ENCODE measurements around the gene BNIP5.

Gene BNIP5

DNA sequence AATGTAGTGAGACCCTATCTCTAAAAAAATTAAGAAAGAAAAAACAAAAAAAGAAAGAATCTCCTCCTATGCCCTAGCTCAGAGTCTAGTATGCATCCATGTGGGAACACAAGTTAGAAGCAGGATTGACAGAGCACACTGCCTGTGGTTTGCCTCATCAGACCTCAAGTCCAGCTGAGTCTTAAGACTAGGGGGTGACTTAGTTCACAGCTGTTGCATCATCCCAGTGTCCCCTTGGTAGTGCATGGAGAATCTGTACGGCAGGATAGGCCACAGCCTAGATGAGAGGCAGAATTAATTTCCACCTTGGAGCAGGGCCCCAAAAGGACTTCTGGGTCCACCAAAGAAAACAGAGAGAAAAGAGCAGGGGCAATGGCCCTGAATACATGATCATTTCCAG is 53.1 kb downstream of the BNIP5 start:
- no peak overlapping the region for H3K4me3 ChIP-seq (ENCODE audit: low read depth in 1 of 2, low read length in 1 of 2)
- H3K27me3 ChIP-seq, result peaks cover 47% of the 10 kb centered on the region
- TF ChIP-seq, protein P1, sequence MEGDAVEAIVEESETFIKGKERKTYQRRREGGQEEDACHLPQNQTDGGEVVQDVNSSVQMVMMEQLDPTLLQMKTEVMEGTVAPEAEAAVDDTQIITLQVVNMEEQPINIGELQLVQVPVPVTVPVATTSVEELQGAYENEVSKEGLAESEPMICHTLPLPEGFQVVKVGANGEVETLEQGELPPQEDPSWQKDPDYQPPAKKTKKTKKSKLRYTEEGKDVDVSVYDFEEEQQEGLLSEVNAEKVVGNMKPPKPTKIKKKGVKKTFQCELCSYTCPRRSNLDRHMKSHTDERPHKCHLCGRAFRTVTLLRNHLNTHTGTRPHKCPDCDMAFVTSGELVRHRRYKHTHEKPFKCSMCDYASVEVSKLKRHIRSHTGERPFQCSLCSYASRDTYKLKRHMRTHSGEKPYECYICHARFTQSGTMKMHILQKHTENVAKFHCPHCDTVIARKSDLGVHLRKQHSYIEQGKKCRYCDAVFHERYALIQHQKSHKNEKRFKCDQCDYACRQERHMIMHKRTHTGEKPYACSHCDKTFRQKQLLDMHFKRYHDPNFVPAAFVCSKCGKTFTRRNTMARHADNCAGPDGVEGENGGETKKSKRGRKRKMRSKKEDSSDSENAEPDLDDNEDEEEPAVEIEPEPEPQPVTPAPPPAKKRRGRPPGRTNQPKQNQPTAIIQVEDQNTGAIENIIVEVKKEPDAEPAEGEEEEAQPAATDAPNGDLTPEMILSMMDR (IDR thresholded peaks at IDR 0.05), result no peak
- peaks cover 0 to 9% of the 10 kb centered on the region in 2 experiments for H3K4me1 ChIP-seq (ENCODE audit: control insufficient read depth in 1 of 2, insufficient read depth in 1 of 2, low read depth in 1 of 2, low read length in 1 of 2)
- no peaks in the 10 kb centered on the region for H3K9me3 ChIP-seq
- no peak overlapping the region for H3K27ac ChIP-seq
- H3K36me3 ChIP-seq, result no peaks in the 10 kb centered on the region

DNA sequence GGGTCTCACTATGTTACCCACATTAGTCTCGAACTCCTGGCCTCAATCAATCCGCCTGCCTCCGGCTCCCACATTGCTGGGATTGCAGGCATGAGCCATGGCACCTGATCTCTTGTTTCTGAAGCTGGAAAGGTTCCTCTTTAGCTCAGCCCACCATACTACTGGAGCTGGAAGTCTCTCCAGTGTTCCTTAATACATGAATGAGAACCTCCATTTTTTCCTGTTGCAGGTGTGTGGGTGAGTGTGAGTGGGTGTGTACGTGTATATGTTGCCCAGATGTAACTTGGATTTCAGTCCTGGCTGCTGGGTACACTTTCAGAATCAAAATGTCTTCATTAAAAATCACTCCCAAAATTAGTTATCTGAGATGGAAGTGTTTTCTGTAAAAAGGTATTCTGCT is 55.7 kb downstream of the BNIP5 start:
- Histone ChIP-seq H3K4me1 (ENCODE audit: control insufficient read depth in 1 of 2, insufficient read depth in 1 of 2, low read depth in 1 of 2, low read length in 1 of 2) (peaks cover 0 to 9% of the 10 kb centered on the region in 2 experiments), H3K9me3 (no peaks in the 10 kb centered on the region), H3K4me3 (ENCODE audit: low read depth in 1 of 2, low read length in 1 of 2) (no peak overlapping the region), H3K36me3 (no peaks in the 10 kb centered on the region), H3K27me3 (peaks cover 32% of the 10 kb centered on the region), H3K27ac (no peak overlapping the region)
- TF ChIP-seq, protein P1 (IDR thresholded peaks at IDR 0.05), result no peak

DNA sequence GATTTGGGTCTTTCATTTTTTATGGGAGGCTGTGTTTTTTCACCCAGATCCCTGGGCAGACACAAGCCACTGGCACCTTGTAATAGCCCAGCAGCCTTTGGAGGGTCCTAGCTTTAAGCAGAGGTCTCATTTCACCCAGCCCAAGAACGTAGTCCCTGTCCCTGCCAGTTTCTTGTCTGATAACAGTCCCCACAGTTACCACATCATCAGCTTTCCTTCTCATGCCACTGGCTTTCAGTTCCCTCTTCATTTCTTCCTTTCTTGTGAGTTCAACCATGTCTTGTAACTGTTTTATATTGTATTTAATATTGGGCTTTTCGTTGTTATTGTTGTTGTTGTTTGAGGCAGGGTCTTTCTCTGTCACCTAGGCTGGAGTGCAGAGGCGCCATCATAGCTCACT is 56.2 kb downstream of the BNIP5 start:
- no peak overlapping the region for H3K4me3 ChIP-seq (ENCODE audit: low read depth in 1 of 2, low read length in 1 of 2)
- TF ChIP-seq, protein P1 (IDR thresholded peaks at IDR 0.05), result no peak
- H3K9me3 ChIP-seq, result no peaks in the 10 kb centered on the region
- H3K36me3 ChIP-seq, result no peaks in the 10 kb centered on the region
- no peak overlapping the region for H3K27ac ChIP-seq
- H3K4me1 ChIP-seq (ENCODE audit: control insufficient read depth in 1 of 2, insufficient read depth in 1 of 2, low read depth in 1 of 2, low read length in 1 of 2), result peaks cover 0 to 8% of the 10 kb centered on the region in 2 experiments
- peaks cover 27% of the 10 kb centered on the region for H3K27me3 ChIP-seq

DNA sequence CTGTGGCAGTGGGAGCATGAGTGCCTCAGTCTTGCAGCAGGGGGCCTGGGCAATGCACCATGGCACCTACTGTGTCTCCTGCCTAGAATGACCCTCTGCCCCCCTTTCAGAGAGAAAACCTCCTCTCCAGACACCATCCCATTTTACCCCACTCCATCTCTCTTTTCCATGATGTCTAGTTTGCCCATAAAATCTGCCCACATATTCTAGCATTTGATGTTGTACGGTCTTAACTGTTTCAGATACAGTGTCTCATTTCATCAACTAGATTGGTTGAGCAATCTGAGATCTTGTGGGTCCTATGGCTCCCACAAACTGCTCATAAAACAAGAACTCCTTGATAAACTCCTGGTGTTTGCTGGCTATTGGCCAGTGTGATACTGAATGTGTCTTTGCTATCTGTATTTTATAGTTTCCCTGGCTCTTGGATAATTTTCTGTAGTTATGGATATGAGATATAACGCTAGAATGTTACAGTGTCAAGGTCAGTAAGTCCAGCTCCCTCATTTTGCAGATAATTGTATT is 58.7 kb downstream of the BNIP5 start:
- peaks cover 5% of the 10 kb centered on the region for H3K27me3 ChIP-seq
- TF ChIP-seq, protein P1 (IDR thresholded peaks at IDR 0.05), result no peak
- no peaks in the 10 kb centered on the region for H3K36me3 ChIP-seq
- H3K9me3 ChIP-seq, result no peaks in the 10 kb centered on the region
- H3K27ac ChIP-seq, result no peak overlapping the region
- no peak overlapping the region for H3K4me3 ChIP-seq (ENCODE audit: low read depth in 1 of 2, low read length in 1 of 2)
- H3K4me1 ChIP-seq (ENCODE audit: control insufficient read depth in 1 of 2, insufficient read depth in 1 of 2, low read depth in 1 of 2, low read length in 1 of 2), result peaks cover 0 to 4% of the 10 kb centered on the region in 2 experiments

DNA sequence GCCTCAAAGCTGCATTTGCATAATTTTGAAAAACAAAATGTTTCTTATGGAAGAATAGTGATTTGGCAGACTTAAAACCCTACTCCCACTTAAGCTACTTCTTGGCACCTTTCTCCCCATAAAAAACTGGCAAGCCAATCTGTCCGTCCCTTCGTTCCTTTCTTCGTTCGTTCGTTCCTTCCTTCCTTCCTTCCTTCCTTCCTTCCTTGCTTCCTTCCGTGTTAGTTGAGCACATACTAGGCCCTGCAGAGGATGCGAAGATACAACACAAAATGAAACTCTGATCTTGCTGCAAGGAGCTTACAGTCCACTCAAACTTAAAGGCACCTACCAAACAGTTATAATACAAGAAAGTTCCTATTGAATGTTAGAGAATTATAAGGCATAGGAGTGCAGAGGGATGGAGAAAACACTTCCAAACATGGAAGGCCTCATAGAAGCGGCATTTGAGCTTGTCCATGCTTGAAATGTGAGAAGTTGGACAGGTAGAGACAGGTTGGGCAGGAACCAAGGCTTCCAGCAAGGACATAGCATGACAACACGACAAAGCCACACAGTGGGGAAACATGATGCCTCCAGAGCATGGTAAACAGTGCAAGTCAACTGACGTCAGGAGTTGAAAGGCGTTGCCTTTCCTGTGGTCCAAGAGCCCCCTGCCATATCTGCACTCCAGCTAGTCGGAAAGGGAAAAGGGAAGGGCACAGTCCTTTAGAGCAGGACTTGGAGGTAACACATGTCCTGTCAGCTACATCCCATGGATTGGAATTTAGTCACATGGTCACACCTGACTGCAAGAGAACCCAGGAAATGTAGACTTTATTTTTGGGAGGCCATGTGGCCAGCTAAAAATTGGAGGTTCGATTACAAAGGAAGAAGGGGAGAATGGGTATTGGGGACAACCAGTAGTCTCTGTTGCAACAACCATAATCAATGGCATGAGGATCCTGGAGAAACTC is 59.8 kb downstream of the BNIP5 start:
- no peaks in the 10 kb centered on the region for H3K36me3 ChIP-seq
- TF ChIP-seq, protein P1 (IDR thresholded peaks at IDR 0.05), result no peak
- no peak overlapping the region for H3K4me3 ChIP-seq (ENCODE audit: low read depth in 1 of 2, low read length in 1 of 2)
- H3K9me3 ChIP-seq, result no peaks in the 10 kb centered on the region
- H3K27me3 ChIP-seq, result no peaks in the 10 kb centered on the region
- H3K27ac ChIP-seq, result no peak overlapping the region
- H3K4me1 ChIP-seq (ENCODE audit: control insufficient read depth in 1 of 2, insufficient read depth in 1 of 2, low read depth in 1 of 2, low read length in 1 of 2), result peaks cover 0 to 4% of the 10 kb centered on the region in 2 experiments

All from neutrophil (primary cell).